ENCODE data around the gene CDK2AP2. TPM values are rescaled to one million over a fixed set of nuclear protein-coding genes. Genes with fewer than 3 reads are reported as not detected.

Gene CDK2AP2
- total and polyA plus RNA-seq, 5 experiments from 2014 or later = 41.8 to 96.8 (median 75.9) TPM

GRCh38 chr11:67498544-67498972 is 9.4 kb downstream of the CDK2AP2 start:
- Mint-ChIP-seq H3K27me3 (no peaks in the 10 kb centered on the region), H3K9me3 (no peaks in the 10 kb centered on the region), H3K36me3 (peaks cover 0 to 47% (median 0%) of the 10 kb centered on the region in 3 donors), H3K4me1 (peaks cover 14 to 24% (median 19%) of the 10 kb centered on the region in 4 donors), H3K27ac (peak overlapping the region in 1 of 10 donors; percentile 35), H3K4me3 (no peak overlapping the region)
- POLR2A ChIA-PET = interaction anchor here (2.0 to 8.8 kb wide), 2 partner anchors 9 to 13 kb away, joined by 8 to 118 read pairs; partner anchors contain the start of gene AIP
- ATAC-seq (no peak), DNase-seq (no peak)

DNA sequence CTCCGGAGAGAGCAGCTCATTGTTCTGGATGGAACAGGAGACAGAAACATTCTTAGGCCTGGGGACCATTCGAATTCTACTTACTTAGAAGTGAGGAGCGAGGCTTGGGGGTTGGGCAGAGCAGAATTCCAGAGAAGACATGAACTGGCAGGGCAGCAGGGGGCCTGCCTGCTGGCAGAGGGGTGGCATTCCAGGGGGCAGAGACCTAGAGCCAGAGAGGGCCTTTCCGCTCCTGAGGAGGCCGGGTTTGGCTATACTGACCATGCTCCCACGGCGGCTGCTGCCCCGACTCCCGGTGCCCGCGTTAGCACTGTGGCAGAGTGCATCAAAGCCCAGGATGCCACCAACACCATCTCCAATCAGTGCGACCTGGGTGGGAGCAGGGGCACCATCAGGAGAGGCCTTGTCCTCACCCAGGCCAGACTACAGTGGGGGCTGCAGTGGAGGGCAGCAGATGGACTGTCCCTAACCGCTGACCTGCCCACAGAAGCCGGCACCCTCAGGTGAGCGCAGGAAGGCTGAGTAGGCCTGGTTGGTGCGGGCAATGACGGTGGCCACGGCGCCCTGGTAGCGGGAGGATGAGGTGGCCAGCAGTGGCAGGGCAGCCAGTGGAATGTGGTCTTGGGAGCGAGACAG is 10.2 kb downstream of the CDK2AP2 start:
- Mint-ChIP-seq H3K4me3 (peak overlapping the region in 1 of 10 donors; percentile 34), H3K27ac (peak overlapping the region in 3 of 10 donors; percentile 61 to 77 (median 62)), H3K36me3 (peaks cover 0 to 49% (median 0%) of the 10 kb centered on the region in 3 donors), H3K9me3 (no peaks in the 10 kb centered on the region), H3K4me1 (peaks cover 9 to 17% (median 12%) of the 10 kb centered on the region in 4 donors), H3K27me3 (no peaks in the 10 kb centered on the region)
- POLR2A ChIA-PET = interaction anchor here (8.8 kb wide), 1 partner anchor 12 kb away, joined by 118 read pairs; the partner anchor contains the start of gene AIP
- ATAC-seq (no peak), DNase-seq (no peak)

DNA sequence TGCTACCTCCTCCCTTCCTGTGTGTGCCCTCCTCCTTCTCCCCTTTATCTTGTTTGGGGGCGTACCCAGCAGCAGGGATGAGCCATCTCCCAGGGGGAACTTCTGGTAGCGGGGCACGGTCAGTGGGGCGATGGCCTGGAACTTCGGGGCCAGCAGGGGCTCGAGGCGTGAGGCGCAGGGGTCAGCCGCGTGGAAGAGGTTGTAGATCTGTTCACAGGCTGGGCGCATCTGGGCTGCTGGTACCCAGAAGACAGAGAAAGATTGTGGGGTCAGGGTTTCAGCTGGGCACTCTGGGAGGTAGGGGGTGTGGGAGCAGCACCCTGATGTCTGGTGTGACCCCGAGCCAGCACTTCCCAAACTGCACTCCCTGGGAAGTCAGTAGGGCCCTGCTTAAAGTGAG is 11.8 kb downstream of the CDK2AP2 start:
- no peaks in the 10 kb centered on the region for H3K27me3 Mint-ChIP-seq
- DNase-seq (no peak), ATAC-seq (no peak)
- H3K9me3 Mint-ChIP-seq = no peaks in the 10 kb centered on the region
- peaks cover 4 to 8% (median 7%) of the 10 kb centered on the region in 4 donors for H3K4me1 Mint-ChIP-seq
- POLR2A ChIA-PET = interaction anchor here (1.3 to 1.7 kb wide), 2 partner anchors 11 to 12 kb away, joined by 3 to 8 read pairs; no protein-coding TSS in a partner anchor
- peaks cover 0 to 42% (median 0%) of the 10 kb centered on the region in 3 donors for H3K36me3 Mint-ChIP-seq
- H3K27ac Mint-ChIP-seq = peak overlapping the region in 5 of 10 donors; percentile 22 to 73 (median 29)
- no peak overlapping the region for H3K4me3 Mint-ChIP-seq

DNA sequence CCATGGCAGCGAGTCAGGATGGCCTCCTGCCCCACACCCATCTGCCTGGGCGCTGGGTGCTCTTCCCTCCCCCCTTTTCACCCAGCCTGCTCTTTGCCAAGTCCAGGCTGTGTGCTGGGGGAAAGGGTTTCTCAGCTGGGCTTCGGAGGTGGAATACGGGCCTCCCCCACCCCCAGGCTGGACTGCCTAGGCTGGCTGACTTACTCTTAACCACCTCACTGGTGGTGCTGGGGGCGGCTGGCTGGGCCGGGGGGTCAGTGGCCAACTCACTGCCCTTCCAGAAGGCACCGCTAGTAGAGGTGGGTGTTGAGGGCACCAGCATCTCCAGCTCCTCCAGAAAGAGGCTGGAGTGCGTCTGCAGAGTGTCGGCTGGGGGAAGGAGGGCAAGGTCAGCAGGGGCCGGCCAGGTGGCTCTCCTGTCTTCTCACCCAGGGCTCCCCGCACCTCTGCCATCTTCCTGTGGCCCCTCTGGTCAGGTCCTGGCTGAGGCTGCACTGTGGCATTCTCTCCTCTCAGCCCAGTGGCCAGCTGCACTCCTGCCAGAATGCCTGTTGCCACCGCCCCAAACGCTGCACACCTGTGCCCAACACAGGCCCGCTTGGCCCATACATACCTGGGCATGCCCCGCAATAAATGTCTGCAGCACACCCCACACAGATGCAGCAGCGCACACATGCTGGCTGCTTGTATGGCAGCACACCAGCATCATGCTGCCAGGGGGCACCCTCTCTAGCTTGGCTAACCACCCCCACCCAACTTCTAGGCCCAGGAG is 12.5 kb downstream of the CDK2AP2 start:
- Mint-ChIP-seq H3K27ac (peak overlapping the region in 2 of 10 donors; percentile 48 to 76), H3K36me3 (peaks cover 0 to 42% (median 0%) of the 10 kb centered on the region in 3 donors), H3K27me3 (no peaks in the 10 kb centered on the region), H3K4me3 (no peak overlapping the region), H3K4me1 (peaks cover 0 to 3% (median under 1%) of the 10 kb centered on the region in 4 donors), H3K9me3 (no peaks in the 10 kb centered on the region)
- ATAC-seq = no peak
- no peak for DNase-seq
- POLR2A ChIA-PET = interaction anchor here (0.6 to 1.8 kb wide), 5 partner anchors 10 to 113 kb away, joined by 3 to 8 read pairs (median 5); partner anchors contain the start of gene PPP1CA

- Mint-ChIP-seq H3K9me3 (no peaks in the 10 kb centered on the region), H3K4me3 (no peak overlapping the region), H3K4me1 (peaks cover 3 to 9% (median 3%) of the 10 kb centered on the region in 4 donors), H3K27ac (peak overlapping the region in 2 of 10 donors; percentile 59 to 80), H3K36me3 (peaks cover 0 to 50% (median 3%) of the 10 kb centered on the region in 3 donors), H3K27me3 (no peaks in the 10 kb centered on the region)
- ATAC-seq = no peak
- POLR2A ChIA-PET = interaction anchor here (0.6 to 1.8 kb wide), 6 partner anchors 9 to 112 kb away, joined by 3 to 8 read pairs (median 4); partner anchors contain the start of gene PPP1CA
- DNase-seq = no peak
Observed at GRCh38 chr11:67494371-67495233, 13.4 kb downstream of the CDK2AP2 start.

DNA sequence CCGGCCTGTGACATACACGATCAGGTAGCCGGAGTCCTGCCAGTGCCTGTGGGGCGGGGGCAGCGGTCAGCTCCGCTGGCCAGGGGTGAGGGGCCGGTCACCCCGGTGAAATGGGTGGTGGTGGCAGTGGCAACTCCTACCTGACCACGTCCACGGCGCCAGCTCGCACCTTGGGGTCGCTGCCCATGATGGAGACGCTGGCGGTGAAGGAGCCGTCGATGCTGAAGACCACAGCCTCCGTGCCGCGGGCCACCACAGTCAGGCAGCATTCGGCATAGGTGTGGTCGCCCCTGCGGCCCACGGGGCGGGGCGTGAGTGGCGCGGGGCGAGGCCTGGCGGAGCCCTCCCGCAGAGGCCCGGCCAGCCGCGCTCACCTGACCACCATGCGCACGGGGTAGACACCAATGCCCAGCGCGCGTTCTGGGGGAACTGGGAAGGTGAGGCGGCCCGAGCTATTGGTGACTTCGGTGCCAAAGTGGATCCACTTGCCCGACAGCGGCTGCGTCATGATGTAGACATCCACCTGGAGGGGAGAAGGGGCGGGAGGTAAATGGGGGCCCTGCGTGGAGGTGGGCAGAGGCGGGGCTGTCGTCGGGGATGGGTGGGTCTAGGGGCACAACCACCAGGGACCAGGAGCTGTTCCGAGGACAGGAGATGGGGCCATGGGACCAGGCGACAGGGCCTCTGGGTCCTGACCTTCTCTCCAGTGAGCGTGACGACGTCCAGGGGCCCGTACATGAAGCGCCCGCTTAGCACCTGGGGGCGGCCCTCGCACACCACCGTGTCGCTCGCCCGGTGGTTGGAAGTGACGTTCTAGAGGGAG is 14.2 kb downstream of the CDK2AP2 start:
- H3K9me3 Mint-ChIP-seq = no peaks in the 10 kb centered on the region
- no peak for ATAC-seq
- no peak for DNase-seq
- no peak overlapping the region for H3K4me3 Mint-ChIP-seq
- H3K36me3 Mint-ChIP-seq = peaks cover 0 to 48% (median 5%) of the 10 kb centered on the region in 3 donors
- H3K4me1 Mint-ChIP-seq = peaks cover 5 to 14% (median 7%) of the 10 kb centered on the region in 4 donors
- H3K27me3 Mint-ChIP-seq = no peaks in the 10 kb centered on the region
- POLR2A ChIA-PET = interaction anchor here (1.1 to 2.0 kb wide), 5 partner anchors 10 to 92 kb away, joined by 3 to 10 read pairs (median 6); partner anchors contain the start of genes PITPNM1, PPP1CA, PTPRCAP and RPS6KB2
- H3K27ac Mint-ChIP-seq = peak overlapping the region in 2 of 10 donors; percentile 44 to 59

DNA sequence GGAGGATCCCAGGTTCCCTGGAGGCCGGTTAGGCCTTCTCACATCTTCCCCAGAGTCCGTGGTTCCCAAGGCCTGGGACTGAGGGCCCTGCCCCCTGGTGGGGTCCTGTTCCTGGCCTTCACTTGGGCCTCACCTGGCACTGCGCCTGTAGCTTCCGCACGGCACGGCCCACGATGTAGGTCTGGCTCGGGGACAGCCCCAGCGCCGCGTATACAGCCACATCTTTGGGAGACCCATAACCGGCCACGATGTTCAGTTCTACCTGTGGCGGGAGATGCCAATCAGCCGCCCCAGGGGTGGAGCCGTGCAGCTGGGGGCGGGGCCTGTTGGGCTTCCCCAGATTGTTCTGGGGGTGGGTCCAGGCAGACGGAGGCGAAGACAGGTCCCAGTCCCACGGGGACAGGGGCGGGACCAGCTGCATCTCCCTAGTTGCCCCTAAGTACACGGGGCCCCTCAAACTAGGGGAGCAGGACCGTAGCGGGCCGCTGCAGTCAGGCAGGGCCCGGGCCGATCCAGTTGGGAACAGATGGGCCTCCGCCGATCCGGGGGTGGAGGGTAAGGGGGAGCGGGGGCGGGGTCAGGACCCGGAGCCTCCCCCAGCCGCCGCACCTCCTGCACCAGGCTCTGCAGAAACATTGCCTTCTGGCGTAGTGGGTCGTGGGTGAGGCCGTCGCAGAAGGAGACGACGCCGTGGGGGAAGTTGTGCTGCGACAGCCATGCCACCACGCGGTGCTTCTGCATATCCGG is 15.0 kb downstream of the CDK2AP2 start:
- Mint-ChIP-seq H3K27ac (no peak overlapping the region), H3K36me3 (peaks cover 0 to 56% (median 7%) of the 10 kb centered on the region in 3 donors), H3K9me3 (no peaks in the 10 kb centered on the region), H3K4me1 (peaks cover 10 to 21% (median 13%) of the 10 kb centered on the region in 4 donors), H3K27me3 (no peaks in the 10 kb centered on the region), H3K4me3 (no peak overlapping the region)
- ATAC-seq = peak in 1 of 2 donors; percentile 36
- POLR2A ChIA-PET = interaction anchor here (0.9 to 2.0 kb wide), 8 partner anchors 8 to 140 kb away, joined by 3 to 10 read pairs (median 5); partner anchors contain the start of genes PITPNM1, POLD4, PTPRCAP and RPS6KB2
- DNase-seq = no peak

- Mint-ChIP-seq H3K4me1 (peaks cover 13 to 29% (median 20%) of the 10 kb centered on the region in 4 donors), H3K36me3 (peaks cover 0 to 61% (median 9%) of the 10 kb centered on the region in 3 donors), H3K27me3 (no peaks in the 10 kb centered on the region), H3K27ac (peak overlapping the region in 1 of 10 donors; percentile 3), H3K9me3 (no peaks in the 10 kb centered on the region), H3K4me3 (no peak overlapping the region)
- DNase-seq (no peak), ATAC-seq (no peak)
- POLR2A ChIA-PET = interaction anchor here (0.6 to 2.0 kb wide), 10 partner anchors 9 to 139 kb away, joined by 3 to 10 read pairs (median 4); partner anchors contain the start of genes AIP, PITPNM1, POLD4 and PTPRCAP
Observed at GRCh38 chr11:67492069-67492727, 15.8 kb downstream of the CDK2AP2 start.

DNA sequence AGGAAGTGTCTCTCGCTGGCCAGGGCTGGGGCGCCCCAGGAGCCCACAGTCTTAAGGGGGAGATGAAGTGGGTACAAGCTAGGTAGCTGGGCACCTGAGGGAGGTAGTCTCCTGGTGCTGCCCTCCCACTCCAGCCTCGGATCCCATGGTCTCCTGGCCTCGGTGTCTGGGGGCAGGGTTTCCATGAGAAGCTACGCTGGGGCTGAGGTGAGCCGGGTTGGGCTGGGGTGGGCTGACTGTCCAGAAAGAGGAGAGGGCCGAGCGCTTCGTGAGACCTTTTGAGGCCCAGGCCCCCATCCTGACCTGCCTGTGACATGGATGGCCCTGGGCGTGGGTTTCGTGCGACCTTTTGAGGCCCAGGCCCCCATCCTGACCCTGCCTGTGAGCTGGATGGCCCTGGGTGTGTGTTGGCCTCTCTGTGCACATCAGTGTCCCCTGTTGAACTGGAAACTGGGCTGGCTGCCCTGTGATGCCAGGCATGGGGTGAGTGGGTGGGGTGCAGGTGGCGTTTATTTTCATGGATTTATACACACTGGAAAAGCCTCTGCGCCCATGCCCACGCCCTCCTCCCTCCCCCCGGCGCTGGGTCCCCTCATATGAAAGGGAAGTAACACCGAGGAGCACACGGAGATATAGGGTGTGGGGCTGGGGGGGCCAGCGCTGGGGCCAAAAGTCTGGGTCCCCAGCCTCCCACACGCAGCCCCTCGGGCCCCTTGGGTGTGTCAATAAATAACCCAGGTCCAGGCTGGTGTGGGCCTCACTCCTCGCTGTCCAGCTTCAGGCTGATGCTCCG is 16.5 kb downstream of the CDK2AP2 start:
- peak overlapping the region in 5 of 10 donors; percentile 6 to 51 (median 43) for H3K27ac Mint-ChIP-seq

More for the DNA sequence above, 16.5 kb downstream of the CDK2AP2 start:
- ATAC-seq = no peak
- no peaks in the 10 kb centered on the region for H3K9me3 Mint-ChIP-seq
- H3K27me3 Mint-ChIP-seq = no peaks in the 10 kb centered on the region
- no peak overlapping the region for H3K4me3 Mint-ChIP-seq
- H3K4me1 Mint-ChIP-seq = peaks cover 12 to 36% (median 26%) of the 10 kb centered on the region in 4 donors
- DNase-seq = no peak
- peaks cover 0 to 62% (median 12%) of the 10 kb centered on the region in 3 donors for H3K36me3 Mint-ChIP-seq
- POLR2A ChIA-PET = interaction anchor here (0.6 to 2.1 kb wide), 15 partner anchors 9 to 220 kb away, joined by 3 to 8 read pairs (median 3); partner anchors contain the start of genes AIP, PITPNM1, POLD4 and RPS6KB2

Data from naive thymus-derived CD8-positive, alpha-beta T cell (primary cell).